AG08396 (cell line): ENCODE measurements around the gene SH3TC2.

Source experiments
- DNase-seq: peaks from one replicate; pipeline ENCODE4 v3.0.0; 2012; ENCODE audit warnings: low spot score, mixed read lengths

Gene SH3TC2

GRCh38 chr5:148999741-149000140 lies 63.1 kb downstream of the SH3TC2 start:
- no peak for DNase-seq

GRCh38 chr5:148998174-148998797 lies 64.6 kb downstream of the SH3TC2 start:
- DNase-seq, result no peak

GRCh38 chr5:148996270-148996669 lies 66.6 kb downstream of the SH3TC2 start:
- no peak for DNase-seq

- no peak for DNase-seq
These were observed 67.1 kb downstream of the SH3TC2 start for GRCh38 chr5:148995791-148996190.

GRCh38 chr5:148993283-148993936 lies 69.5 kb downstream of the SH3TC2 start:
- DNase-seq, result no peak

- DNase-seq, result no peak
These were observed 70.6 kb downstream of the SH3TC2 start for GRCh38 chr5:148992265-148992664.

- no peak for DNase-seq
These were observed 71.3 kb downstream of the SH3TC2 start for GRCh38 chr5:148991566-148991965.

GRCh38 chr5:148990817-148991216 lies 72.0 kb downstream of the SH3TC2 start:
- DNase-seq, result no peak

GRCh38 chr5:148989567-148989966 lies 73.3 kb downstream of the SH3TC2 start:
- DNase-seq, result no peak

GRCh38 chr5:148988328-148988727 lies 74.5 kb downstream of the SH3TC2 start:
- DNase-seq, result no peak

- no peak for DNase-seq
These were observed 76.2 kb downstream of the SH3TC2 start for GRCh38 chr5:148986636-148987035.

- no peak for DNase-seq
These were observed 78.5 kb downstream of the SH3TC2 start for GRCh38 chr5:148984345-148984744.

- DNase-seq, result no peak
These were observed 81.5 kb downstream of the SH3TC2 start for GRCh38 chr5:148981353-148981752.

- no peak for DNase-seq
These were observed 82.1 kb downstream of the SH3TC2 start for GRCh38 chr5:148980731-148981130.

- DNase-seq, result no peak
These were observed 83.7 kb downstream of the SH3TC2 start for GRCh38 chr5:148979083-148979723.

GRCh38 chr5:148978370-148979082 lies 84.3 kb downstream of the SH3TC2 start:
- DNase-seq, result no peak

- DNase-seq, result no peak
These were observed 86.1 kb downstream of the SH3TC2 start for GRCh38 chr5:148976569-148977381.

- no peak for DNase-seq
These were observed 88.1 kb downstream of the SH3TC2 start for GRCh38 chr5:148974642-148975327.

GRCh38 chr5:148973455-148973854 lies 89.4 kb downstream of the SH3TC2 start:
- no peak for DNase-seq

- peak; percentile 75 for DNase-seq
These were observed 89.9 kb downstream of the SH3TC2 start for GRCh38 chr5:148972974-148973374.

GRCh38 chr5:148972396-148972795 lies 90.5 kb downstream of the SH3TC2 start:
- DNase-seq, result no peak
